HG02970 (cell line): ENCODE results near the gene TRAPPC2.

Experiments used
- ATAC-seq: cut with Tn5 transposase; IDR thresholded peaks from one replicate; pipeline ENCODE4 v1.9.1; 2021; ENCODE audit warnings: mild to moderate bottlenecking, moderate library complexity, moderate number of reproducible peaks; ENCODE audit not compliant: unreplicated experiment, low FRiP score

TRAPPC2 gene

GRCh38 chrX:13734278-13735172, at the start of gene TRAPPC2, which contains the start of gene OFD1:
Gene TRAPPC2, minus strand, starts transcription at chrX:13734620. Its CDS starts 14,657 bp downstream, at chrX:13719963.
Gene OFD1, plus strand, starts transcription at chrX:13734748. Its CDS starts 324 bp downstream, at chrX:13735072.
- peak; percentile 96 for ATAC-seq

- ATAC-seq = no peak
Observed at GRCh38 chrX:13780868-13781427, 46.5 kb upstream of the TRAPPC2 start.

- no peak for ATAC-seq
Observed at GRCh38 chrX:13778916-13779315, 44.5 kb upstream of the TRAPPC2 start.

- ATAC-seq = no peak
Observed at GRCh38 chrX:13776387-13776786, 42.0 kb upstream of the TRAPPC2 start.

GRCh38 chrX:13775837-13776236, 41.4 kb upstream of the TRAPPC2 start:
- ATAC-seq = no peak

- ATAC-seq = no peak
Observed at GRCh38 chrX:13774696-13775095, 40.3 kb upstream of the TRAPPC2 start.

- no peak for ATAC-seq
Observed at GRCh38 chrX:13770013-13770535, 35.7 kb upstream of the TRAPPC2 start.

- ATAC-seq = no peak
Observed at GRCh38 chrX:13768939-13769338, 34.5 kb upstream of the TRAPPC2 start.

GRCh38 chrX:13764765-13765164, 30.3 kb upstream of the TRAPPC2 start:
- no peak for ATAC-seq

DNA sequence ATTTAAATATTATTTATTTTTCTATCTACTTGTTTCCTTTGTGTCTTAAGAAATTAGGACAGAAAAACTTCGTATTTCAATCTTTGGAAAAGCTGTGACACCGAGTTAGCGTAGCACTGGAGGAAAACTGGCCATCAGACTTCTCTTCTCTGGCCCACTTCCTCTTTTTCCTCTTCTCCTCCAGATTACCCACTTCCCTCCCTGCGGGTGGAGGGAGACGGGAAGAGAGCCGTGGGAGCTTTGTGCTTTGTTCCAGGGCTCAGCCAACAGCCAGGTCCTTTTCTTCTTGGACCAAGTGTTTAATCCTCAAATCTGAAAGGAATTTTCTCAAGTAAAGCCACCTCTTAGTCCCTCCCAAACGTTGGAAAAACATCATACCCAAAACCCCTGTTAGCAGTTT, 29.9 kb upstream of the TRAPPC2 start:
- ATAC-seq = no peak

DNA sequence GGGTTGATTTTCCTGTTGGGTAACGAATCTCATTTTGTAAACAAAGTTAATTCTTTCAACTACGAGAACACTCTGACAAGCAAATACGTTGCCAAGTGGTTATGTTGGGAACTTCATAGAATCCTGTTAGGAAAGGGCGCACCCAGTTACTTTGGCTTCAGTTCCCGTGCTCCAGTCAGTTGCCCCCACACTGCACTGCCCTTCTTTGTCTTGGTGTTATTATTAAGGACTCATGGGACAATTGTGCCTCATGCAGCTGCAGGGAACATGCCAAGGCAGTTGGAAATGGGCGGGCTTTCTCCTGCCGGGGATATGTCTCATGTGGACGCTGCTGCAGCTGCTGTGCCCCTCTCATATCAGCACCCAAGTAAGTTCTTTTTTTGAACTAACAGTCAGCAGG, 29.1 kb upstream of the TRAPPC2 start:
- no peak for ATAC-seq

DNA sequence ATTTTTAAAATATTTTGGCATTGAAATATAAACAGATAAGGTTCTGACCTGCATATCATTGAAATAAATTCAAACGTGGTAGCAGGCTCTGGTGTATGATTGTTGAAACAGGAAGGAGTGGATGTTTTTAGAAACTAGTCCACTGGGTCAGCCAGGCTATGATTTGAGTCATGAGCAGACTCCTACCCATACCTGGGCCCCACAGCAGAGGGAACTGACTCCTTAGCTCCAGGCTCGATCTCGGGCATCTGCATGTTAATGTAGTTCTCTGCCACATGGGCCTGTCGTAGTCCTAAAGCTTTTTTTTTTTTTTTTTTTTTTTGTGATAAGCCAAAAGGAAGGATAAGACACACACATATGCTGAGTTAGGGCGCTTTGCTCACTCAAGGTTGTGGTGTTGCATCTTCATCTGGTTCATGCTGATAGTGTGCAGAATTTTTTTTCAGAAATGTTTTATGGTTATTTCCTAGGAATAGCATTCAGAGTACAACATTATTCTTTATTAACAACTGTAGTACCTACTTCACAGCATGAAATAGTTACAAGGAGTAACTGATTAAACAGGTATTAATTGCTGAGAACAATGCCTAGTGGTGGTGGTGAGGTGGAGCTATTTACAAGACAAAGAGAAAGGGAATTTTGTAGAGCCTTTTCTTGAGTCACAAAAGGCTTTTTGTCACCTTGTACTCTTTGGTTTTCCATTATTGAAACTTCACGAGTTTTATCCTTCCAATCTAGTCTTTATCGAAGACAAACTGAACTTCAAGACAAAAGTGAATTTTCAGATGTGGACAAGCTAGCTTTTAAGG, 27.4 kb upstream of the TRAPPC2 start:
- no peak for ATAC-seq

DNA sequence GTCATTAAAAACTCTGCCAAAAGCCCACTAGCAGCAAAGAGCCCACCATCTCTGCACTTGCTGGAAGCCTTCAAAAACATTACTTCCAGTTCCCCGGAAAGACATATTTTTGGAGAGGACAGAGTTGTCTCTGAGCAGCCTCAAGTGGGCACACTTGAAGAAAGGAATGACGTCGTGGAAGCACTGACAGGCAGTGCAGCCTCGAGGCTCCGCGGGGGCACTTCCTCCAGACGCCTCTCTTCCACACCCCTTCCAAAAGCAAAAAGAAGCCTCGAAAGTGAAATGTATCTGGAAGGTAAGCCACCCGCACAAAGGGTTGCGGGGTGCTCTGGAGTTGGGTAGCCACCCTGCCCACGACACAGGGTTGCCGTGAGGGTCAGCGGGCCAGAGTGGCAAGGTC, 26.0 kb upstream of the TRAPPC2 start:
- ATAC-seq = no peak

DNA sequence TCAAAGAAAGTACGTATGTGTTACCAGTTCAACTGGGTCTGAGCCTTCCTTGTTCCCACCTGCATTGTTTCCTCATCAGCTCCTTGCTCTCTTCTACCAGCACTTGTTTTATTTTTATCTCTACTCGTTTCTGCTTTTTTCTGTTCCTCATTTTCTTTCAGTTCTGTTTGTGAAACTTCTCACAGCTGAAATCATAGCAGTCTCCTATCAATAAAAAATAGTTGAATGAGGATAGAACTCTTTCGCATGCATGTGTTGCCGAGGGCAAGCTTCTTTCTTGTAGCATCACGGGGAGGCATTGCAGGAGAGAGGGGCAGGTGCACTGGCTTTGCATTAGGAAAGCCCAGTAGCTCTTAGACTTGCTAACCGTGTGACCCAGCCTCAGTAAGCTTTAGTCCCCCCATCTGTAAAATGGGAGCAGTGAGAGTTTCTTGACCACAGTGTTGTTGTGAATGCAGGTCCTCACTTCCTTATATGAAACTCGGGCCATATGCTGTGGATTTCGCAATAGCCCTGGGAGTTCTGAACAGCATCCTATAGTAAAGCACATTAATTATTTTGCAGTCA, 24.8 kb upstream of the TRAPPC2 start:
- ATAC-seq = peak; percentile 56

- no peak for ATAC-seq
Observed at GRCh38 chrX:13756381-13756780, 22.0 kb upstream of the TRAPPC2 start.

DNA sequence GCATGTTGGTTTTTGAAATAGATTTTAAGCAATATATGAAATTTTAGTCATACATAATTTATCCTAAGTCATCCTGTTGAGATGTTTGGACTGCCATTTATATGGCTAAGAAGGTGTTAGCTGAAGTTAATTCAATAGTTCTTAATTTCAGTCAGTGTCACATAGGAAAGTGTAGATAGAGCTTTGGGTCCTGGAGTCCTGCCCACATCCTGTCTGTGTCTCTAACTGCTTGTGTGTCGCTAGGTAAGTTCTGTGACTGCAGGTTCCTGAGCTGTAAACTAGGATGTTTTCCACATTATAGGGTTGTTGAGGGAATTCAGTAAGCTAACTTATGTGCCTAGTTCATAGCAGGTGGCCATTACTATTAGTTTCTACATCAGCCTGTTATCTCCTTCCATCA, 20.8 kb upstream of the TRAPPC2 start:
- ATAC-seq = no peak

- ATAC-seq = no peak
Observed at GRCh38 chrX:13754765-13755164, 20.3 kb upstream of the TRAPPC2 start.

GRCh38 chrX:13752646-13753045, 18.2 kb upstream of the TRAPPC2 start:
- no peak for ATAC-seq

DNA sequence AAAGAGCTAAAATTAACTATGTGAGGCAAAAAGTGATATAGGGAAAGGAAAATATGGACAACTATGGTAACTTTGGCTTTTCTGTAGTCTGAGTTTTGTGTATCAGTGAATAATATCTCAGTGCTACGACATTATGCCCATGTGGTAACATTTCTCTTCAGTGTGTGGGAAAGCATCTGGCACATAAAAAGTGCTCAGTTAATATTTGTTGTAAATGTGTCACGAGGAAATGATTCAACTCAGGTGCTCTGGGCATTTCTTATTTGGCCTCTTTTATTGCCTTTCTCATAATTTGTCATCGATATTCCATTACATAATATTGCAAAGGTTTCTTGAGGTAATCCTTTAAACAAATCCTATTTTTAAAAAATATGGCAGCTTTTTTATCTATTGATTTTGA, 17.7 kb upstream of the TRAPPC2 start:
- ATAC-seq = no peak

GRCh38 chrX:13750812-13751211, 16.4 kb upstream of the TRAPPC2 start:
- no peak for ATAC-seq
